GM12892 (cell line): ENCODE results near the gene SYNGR2.

ENCODE experiments used
- DNase-seq: peaks from one replicate; pipeline ENCODE4 v3.0.0; 2011; ENCODE audit not compliant: insufficient read length
- FAIRE-seq: peaks from 2 replicates; lab custom pipeline; 2011; peaks lifted over from hg19 to GRCh38; lab: Jason Lieb, UNC
- POLR2A ChIP-seq: IDR thresholded peaks from 2 replicates; pipeline ENCODE4 v1.6.1; 2011; ENCODE audit warnings: low read depth, low read length, control low read depth
- POLR2AphosphoS5 ChIP-seq: IDR thresholded peaks from 2 replicates; pipeline ENCODE4 v1.6.1; 2011; ENCODE audit warnings: low read depth, low read length, control low read depth
- TAF1 ChIP-seq: IDR thresholded peaks from 2 replicates; pipeline ENCODE4 v1.6.1; 2011; ENCODE audit warnings: low read depth, mild to moderate bottlenecking, control low read depth, low read length, borderline replicate concordance

Gene SYNGR2

GRCh38 chr17:78208486-78208885 lies 40.1 kb downstream of the SYNGR2 start:
- TF ChIP-seq POLR2AphosphoS5 (no peak), POLR2A (no peak), TAF1 (no peak)
- no peak for FAIRE-seq
- DNase-seq: no peak

GRCh38 chr17:78210111-78210510 lies 41.7 kb downstream of the SYNGR2 start:
- FAIRE-seq (no peak), DNase-seq (no peak)
- TF ChIP-seq POLR2A: no peak
- TF ChIP-seq POLR2AphosphoS5: no peak
- TF ChIP-seq TAF1: no peak

- FAIRE-seq (no peak), DNase-seq (no peak)
- TF ChIP-seq TAF1 (no peak), POLR2AphosphoS5 (no peak), POLR2A (no peak)
Measured at GRCh38 chr17:78211032-78211431, 42.7 kb downstream of the SYNGR2 start.

GRCh38 chr17:78214016-78214705 lies 45.8 kb downstream of the SYNGR2 start, which contains the start of gene BIRC5:
BIRC5 (plus strand) TSS chr17:78214253; CDS start chr17:78214317, 64 bp downstream.
- TF ChIP-seq POLR2AphosphoS5 (no peak), TAF1 (no peak), POLR2A (no peak)
- FAIRE-seq (peak; percentile 80), DNase-seq (peak; percentile 96)

- TF ChIP-seq POLR2A: no peak
- no peak for TF ChIP-seq TAF1
- no peak for TF ChIP-seq POLR2AphosphoS5
- FAIRE-seq (no peak), DNase-seq (no peak)
Measured at GRCh38 chr17:78214706-78215061, 46.3 kb downstream of the SYNGR2 start.

GRCh38 chr17:78219396-78220150 lies 51.2 kb downstream of the SYNGR2 start:
- TF ChIP-seq POLR2AphosphoS5: no peak
- no peak for TF ChIP-seq TAF1
- no peak for TF ChIP-seq POLR2A
- DNase-seq (no peak), FAIRE-seq (no peak)
